GM11168 (cell line): ENCODE data around the gene NBEAL2.
"Not testable (repeated sequence)": the region's sequence is repeated elsewhere in the genome, so short reads cannot be mapped to it uniquely, and the experiment has no call there.

Source experiments
- in situ Hi-C: fragments of 300-500 bp; cut with MboI; formaldehyde crosslinking; loops from one replicate; pipeline ENCODE4 v1.12.0; 2022; ENCODE audit warnings: low sequenced_read_pairs; ENCODE audit not compliant: unreplicated experiment

NBEAL2 gene

DNA sequence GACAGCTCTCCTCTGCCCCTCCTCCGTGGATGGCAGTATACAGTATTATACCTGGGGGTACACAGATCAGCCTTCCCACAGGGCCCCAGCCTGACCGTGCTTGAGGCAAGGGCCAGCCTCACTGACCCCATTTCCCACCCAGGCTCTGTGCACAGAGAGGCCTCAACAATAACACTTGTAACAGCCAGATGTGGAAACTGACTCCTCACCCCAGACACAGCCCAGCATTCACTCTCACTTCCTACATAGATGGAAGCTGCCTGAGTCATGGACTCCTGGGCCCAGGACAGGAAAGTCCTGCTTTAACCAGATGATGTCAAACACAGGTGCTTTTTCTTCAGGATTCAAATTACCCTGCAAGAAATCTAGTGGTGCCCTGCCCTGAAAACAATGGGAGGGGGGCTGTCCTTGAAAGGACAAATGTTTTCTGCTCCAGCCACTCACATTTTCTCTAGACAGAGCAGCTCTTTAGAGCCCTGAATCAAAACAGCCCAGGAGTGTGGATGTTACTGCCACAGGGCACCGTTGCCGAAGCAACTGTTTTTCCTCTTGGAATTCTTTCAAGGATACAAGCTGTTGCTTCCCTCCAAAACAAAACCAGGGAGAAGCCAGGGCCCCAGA lies 19.3 kb upstream of the NBEAL2 start:
- in situ Hi-C loops, result no loop called here

DNA sequence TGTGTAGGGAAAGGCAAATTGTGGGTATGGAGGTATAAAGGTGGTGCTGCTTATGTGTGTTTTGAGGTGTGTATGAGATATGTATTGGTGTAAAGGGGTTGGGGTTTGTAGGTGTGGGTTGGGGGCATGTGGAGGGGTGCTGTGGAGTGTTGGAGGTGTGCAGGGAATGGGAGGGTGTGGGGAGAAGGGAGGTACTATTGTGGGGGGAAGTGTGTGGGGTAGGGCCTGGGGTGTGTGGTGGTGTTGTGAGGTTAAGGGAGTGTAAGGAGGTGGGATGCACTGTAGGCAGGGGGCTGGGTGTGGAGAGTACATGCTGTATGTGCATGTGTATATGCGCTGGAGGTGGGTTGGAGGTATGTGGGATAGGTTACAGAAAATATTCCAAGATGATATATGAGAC lies 18.6 kb upstream of the NBEAL2 start:
- in situ Hi-C loops, result no loop called here

DNA sequence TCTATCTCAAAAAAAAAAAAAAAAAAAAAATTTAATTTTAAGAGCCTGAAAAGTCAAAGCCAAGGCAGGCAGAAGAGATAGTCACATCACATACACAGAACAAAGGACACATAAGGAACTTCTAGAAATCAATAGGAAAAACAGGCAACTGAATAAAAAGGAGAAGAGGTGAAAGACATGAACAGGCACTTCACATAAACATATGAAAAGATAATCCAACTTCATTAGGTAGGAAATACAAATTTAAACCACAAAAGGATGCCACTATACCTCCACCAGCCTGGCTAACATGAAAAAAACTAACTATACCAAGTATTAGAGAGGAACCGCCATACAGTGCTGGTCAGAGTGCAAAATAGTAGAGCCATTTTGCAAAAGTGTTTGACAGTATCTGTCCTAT lies 17.0 kb upstream of the NBEAL2 start:
- in situ Hi-C loops, result no loop called here

DNA sequence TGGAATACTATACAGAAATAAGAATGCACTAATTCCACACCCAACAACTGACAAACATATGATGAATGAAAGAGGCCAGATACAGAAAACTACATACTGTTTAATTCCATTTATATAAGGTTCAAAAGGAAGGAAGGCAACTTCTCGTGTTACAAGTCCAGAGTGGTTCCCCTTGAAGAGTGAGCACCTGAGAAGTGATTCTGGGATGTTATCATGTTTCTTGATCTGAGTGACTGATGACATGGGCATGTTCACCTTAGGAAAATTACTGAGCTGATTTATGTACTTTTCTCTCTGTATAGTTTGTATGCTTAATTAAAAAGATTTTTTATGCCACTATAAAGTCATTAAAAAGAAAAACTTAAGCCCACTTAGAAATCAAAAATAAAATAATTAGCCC lies 16.5 kb upstream of the NBEAL2 start:
- in situ Hi-C loops, result no loop called here

DNA sequence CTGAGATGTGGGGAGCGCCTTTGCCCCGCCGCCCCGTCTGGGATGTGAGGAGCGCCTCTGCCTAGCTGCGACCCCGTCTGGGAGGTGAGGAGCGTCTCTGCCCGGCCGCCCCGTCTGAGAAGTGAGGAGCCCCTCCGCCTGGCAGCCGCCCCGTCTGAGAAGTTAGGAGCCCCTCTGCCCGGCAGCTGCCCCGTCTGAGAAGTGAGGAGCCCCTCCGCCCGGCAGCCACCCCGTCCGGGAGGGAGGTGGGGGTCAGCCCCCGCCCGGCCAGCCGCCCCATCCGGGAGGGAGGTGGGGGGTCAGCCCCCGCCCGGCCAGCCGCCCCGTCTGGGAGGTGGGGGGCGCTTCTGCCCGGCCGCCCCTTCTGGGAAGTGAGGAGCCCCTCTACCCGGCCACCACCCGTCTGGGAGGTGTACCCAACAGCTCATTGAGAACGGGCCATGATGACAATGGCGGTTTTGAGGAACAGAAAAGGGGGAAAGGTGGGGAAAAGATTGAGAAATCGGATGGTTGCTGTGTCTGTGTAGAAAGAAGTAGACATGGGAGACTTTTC lies 15.4 kb upstream of the NBEAL2 start:
- in situ Hi-C loops, result not testable (repeated sequence)

DNA sequence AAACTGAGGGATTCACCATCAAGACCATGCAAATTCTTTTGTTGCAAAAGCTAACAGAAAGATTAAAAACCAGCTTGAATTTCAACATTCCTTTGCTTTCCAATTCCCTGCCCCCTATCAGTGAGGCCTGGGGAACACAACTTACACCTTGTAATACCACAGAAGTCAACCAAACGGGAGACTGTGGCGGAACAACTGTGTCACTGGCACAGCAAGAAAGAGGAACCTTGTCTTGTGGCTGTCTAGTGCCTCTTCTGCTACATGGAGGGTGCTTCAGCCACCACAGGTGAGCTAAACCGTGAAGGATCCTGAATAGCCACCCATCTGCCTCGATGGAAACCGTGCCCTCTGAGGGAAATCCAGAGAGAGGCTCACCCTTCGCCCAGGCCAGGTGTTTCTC lies 14.3 kb upstream of the NBEAL2 start:
- in situ Hi-C loops, result no loop called here

DNA sequence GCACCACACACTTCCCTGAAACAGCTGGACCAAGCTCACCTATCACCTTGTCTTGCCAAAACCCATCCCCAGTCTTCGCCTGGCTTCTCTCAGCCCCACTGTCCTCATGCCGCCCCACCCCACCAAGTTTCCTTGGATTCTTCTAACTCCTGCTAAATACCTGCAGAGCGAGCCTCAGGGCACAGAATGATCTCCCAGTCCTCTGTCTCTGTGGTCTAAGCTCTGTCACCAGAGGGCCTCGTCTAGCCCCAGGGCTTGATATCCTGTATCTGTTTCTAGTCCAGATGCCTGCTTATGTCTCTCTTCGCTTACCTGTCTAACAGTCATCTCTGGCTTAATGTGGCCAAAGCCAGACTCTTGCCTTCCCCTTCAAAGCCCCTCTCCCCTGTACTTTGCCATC lies 12.7 kb upstream of the NBEAL2 start:
- in situ Hi-C loops, result no loop called here

DNA sequence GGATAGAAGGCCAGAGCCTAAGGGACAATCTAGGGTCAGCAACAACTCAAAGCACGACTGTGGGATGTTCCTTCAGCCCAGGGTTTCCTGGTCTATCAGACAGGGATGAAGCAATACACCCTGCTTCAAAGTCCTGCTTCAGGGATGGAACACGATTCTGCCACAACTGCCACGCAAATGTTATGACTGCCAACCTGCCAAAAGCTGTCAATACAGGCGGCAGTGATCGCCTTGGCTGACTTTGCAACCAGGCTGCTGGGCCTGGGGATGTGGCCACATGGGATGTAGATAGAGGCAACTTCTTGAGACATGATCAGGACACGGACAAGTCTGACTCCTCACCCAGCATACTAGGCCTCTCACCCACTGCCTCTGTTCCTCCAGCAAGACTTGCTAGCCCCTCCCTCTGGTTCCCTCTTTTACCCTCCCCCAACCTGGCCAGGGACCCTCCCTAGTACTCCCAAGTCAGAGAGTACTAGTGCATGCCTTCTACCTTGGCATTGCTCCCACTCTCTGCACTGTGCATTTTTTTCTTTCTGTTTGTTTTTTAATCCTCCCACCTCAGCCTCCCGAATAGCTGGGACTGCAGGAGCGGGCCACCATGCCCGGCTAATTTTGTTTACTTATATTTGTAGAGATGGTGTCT lies 10.6 kb upstream of the NBEAL2 start:
- in situ Hi-C loops, result no loop called here

DNA sequence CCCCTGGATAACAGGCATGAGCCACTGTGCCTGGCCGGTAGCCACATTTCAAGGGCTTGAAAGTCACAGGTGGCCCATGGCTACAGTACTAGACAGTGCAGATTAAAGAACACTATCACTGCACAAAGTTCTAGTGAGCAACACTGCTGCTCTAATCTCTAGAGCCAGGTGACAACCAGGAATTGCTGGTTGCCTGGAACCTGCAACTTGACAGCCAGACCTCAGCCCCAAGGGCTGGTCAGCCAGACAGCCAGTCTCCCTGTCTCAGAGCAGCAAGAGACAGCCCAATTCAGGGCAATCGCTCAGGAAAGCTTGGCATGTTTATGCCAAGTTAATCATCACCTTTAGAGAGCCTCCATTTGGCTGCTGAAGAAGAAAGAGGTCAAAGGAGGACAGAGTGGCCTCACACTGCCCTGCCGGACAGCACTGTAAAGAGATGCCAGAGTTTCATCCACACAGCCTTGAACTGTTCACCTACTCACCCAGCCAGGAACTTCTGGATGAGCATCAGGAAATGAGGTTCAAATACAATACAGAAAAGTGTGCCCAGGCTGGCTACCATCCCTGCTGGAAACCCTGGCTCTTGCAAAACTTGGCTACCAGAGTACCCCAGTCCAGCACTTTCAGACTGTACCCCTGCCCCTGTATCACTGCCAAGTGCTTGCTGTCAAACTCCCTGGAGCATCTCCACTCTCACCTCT lies 8.9 kb upstream of the NBEAL2 start:
- in situ Hi-C loops, result no loop called here

DNA sequence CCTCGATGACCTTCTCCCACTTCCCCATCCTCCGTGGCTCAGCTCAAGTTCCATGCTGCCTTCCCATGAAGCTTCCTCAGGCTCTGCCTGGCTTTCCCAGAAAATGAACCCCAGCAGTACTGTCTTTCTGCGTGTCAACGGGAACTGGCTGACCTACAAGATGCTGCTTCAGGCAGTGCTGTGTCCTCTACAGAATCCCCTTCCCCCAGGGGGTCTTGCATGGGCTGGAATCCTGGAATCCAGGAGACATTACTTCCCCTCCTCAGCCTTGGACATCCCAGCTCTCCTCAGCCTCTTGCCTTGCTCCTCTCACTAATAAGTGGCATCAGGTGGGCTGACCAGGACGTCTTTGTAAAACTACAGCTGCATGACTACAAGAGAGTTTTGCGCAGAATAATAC lies 8.3 kb upstream of the NBEAL2 start:
- in situ Hi-C loops, result no loop called here

DNA sequence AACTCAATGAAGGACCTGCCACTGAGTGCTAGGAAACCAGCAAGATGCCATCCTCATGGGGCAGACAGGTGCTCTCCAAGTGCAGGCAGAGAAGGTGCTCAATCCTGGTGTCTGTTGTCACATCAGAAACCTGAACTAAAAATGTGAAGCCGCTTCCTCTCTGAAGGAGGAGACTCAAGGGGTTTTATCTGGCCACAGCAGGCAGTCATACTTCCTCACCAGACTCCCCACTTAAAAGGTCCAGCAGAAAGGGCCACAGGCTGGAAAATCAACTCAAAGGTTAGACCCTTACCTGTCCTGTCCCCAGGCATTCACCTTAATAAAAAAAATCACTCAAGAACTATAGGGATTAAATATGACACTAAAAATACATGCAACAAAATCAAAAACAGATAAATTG lies 7.7 kb upstream of the NBEAL2 start:
- in situ Hi-C loops, result no loop called here

DNA sequence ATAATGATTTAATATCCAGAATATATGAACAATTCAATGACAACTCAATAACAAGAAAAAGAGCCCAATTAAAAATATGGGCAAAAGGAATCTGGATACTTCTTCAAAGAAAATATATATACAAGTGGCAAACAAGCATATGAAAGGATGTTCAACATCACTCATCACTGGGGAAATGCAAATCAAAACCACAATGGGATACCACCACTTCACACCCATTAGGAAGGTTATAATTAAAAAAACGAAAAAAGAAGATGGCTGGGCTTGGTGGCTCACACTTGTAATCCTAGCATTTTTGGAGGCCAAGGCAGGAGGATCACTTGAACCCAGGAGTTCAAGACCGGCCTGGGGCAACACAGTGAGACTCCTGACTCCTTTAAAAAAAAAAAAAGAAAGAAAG lies 7.1 kb upstream of the NBEAL2 start:
- in situ Hi-C loops, result no loop called here

DNA sequence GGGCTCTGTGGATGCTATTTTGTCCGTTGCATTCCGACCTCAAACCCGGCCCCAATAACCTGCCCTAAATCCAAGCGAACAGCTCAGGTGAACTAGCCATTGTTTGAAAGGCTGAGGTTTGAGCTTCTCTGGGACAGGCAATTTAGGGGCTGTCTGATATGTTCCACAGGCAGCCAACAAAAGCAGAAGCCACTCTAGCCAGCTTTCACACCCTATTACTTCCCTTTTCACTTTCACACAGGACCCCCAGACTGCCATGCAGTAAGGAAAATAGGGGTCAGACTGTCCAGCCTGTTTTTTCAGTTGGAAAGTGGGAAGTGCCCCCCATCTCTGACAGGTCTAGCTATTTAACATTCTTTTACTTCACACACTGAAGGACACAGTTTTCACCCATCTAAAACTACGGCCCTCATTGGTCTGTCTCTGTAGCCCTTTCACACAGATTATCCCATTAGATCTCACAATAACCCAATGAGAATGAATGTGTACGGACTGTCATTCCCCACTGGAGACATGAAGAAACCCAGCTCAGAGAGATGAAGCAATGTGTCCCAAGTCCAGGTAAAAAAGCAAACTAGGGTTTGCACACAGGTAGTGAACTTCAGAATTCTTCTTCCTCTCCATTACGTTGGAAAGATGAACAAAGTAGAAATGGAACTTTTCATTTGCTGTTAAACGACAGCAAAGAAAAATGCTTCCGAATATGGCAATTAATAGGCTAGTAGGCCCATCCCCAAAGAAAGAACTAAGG lies 4.9 kb upstream of the NBEAL2 start:
- in situ Hi-C loops, result no loop called here

DNA sequence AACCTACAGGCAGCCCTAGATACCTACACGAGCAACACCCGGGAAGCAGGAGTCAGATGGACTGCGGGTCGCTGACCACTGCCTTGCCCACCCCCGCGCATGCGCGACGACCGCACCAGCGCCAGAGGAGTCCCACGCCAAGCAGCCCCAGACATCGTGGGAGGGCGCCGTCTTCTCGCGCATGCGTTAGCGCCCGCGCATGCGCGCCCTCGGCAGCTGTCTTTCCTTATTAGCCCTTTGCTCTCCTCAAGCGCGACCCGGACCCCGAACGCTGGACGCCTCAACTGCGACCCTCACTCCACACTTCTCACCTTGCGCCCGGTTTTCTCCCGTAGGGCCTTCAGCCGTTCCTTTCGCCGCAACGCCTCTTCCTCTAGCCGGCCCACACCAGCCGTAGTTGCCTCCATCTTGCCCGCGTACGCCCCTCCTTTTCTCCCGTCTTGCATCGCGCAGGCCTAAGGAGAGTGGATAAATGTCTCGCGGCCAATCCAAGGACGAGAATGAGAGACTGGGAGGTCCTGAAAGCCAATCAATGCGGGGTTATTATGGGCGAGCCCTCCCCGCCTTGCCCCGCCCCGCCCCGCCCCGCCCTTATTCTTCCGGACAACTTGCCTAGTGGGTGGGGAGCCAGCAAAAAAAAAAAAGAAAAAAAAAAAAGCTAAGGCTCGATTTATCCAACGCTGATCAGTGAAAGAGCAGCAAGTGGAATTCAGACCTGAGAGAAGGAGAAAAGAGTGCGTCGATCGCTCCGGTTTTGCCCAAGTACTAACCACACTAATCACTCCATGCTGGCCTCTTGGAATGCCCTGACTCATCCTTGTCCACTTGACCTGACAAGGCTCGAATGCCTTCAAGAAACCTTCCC lies 2.9 kb upstream of the NBEAL2 start, which contains the start of gene CCDC12:
Gene CCDC12, minus strand, starts transcription at position 420 of the 865 bp plus-strand sequence. Its CDS starts 13 bp downstream, at position 407.
- in situ Hi-C loops, result no loop called here

DNA sequence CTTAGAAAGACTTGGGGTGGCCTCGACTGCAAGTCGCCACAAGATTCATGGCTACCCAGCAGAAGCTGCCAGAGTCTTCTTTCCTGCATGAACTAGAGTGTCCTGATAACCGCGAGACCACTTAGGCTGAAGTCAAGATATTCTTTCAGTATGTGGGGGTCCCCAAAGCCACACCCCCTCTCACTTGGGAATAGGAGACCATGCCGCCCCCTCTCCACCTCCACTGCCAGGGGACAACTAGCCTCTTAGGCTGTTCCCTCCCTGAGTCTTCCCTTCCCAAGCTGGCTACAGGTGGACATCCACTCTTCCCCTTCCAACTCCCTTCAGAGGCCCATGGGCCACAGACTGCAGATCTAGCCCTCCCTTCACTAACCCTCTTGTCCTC lies 1.7 kb upstream of the NBEAL2 start:
- in situ Hi-C loops, result no loop called here

DNA sequence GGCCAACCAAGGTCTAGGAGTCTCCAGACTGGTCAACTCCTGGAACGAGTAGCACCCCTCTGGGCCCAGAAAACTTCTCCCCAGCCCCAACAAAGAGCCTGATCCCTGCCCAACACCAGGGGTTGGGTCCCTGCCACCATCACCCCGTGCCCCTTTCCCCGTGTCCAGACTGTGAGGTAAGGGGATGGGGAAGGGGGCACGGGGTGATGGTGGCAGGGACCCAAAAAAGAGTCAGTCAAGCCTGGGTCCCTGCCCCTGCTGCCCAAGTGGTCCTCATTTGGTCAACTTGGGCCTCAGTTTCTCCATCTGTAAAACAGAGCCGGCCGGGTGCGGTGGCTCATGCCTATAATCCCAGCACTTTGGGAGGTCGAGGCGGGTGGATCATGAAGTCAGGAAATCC lies 1.1 kb upstream of the NBEAL2 start:
- in situ Hi-C loops, result no loop called here

DNA sequence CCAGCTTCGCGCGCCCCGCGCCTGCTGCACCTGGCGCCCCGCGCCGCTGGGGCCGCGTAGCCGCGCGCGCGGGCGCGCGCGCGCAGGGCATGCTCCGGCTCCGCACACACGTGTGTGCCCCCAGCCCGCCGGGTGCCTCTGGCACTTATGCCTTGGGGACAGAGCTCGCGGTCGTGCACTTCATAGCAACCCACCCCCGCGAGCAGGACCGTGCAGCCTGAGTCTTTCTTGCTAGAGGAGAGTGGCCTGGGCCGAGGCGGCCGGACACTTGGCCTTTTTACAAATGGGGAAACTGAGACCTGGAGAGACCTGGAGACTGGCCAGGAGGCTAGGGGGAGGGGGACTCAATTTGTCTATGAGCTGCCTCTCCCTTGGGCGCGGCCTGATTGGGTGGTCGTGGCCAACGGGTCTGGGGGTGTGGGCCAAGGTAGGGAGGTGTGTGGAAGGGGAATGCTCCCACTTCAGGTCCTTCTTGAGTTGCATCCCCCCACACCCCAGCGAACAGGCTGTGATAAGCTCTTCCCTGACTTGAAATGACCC lies 562 bp downstream of the NBEAL2 start:
- in situ Hi-C loops, result no loop called here

DNA sequence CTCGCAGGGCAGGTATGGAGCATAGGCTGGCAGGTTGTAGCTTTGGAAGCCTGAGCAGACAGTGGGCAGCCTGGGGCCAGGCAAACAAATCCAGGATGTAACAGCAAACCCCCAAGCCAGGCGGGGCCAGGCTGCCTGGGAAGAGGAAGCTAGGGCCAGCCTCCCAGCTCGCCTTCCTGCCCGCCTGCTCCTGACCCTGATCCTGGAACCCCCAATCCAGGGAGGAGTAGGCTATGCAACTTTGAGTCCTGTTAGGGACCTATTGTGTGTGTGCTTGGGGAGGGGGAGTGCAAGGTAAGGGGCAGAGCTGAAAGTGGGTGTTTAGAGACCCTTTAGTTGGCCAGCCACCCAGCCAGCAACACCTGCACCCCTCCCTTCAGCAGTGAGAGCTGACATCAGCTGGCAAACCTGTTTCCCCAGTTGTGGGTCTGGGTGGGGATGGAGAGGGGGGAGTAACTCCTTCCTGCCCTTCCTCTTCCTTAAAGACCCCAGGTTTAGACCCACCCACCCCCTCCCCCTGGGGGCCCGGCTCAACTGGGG lies 2.5 kb downstream of the NBEAL2 start:
- in situ Hi-C loops, result no loop called here

DNA sequence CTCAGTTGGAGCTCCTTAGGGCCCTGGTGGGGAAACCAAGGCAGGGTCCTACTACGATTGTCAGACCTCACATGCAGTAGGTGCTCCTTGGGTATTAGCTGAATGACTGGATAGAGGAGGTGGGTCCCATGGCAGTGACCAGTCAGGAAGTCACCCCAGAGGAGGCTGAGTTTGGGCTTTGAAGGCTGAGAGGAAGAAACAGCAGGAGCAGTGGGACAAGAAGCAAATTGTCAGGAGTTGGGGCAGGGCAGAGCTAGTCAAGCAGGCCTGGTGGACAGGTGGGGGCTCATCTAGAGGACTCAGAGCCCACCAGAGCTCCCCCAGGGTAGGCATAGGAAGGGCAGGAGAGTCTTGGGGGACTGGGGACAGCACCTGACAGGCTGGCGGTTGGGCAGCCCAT lies 3.1 kb downstream of the NBEAL2 start:
- in situ Hi-C loops, result no loop called here
